Epithelial cell of esophagus (primary cell): ENCODE data around the gene ABLIM1.

Experiments used
- DNase-seq: peaks from one replicate; pipeline ENCODE4 v3.0.0; 2010; ENCODE audit warnings: low read depth
- H3K4me3 ChIP-seq: 2 replicates; pipeline ENCODE4 v1.5.1; 2011; ENCODE audit warnings: mild to moderate bottlenecking, low read length, control low read depth
- TF ChIP-seq, protein P1 (sequence below): IDR thresholded peaks from 2 replicates; pipeline ENCODE4 v1.5.1; 2011; ENCODE audit warnings: low read depth, mild to moderate bottlenecking, low read length, control low read depth, inconsistent platforms; ENCODE audit not compliant: insufficient read depth; ENCODE audit errors: missing control alignments

The ABLIM1 gene

DNA sequence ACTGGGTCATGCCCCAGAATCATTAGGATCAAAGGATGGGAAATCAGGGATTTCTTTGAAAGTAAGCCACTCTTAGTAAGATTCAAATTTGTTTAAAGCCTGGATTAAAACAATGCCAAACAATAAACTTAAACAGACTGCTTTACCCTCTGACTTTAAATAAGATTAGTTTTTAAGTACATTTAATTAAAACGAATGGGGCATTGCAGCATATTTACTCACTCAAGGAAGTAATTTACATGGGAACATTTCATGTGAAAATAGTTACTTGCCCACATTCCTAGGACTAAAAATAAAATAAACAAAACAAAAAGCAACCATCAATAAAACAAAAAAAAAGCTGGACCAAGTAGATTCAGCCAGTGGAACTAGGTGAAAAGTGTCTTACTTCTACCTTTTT, 7.8 kb downstream of the ABLIM1 start:
- TF ChIP-seq, protein P1, sequence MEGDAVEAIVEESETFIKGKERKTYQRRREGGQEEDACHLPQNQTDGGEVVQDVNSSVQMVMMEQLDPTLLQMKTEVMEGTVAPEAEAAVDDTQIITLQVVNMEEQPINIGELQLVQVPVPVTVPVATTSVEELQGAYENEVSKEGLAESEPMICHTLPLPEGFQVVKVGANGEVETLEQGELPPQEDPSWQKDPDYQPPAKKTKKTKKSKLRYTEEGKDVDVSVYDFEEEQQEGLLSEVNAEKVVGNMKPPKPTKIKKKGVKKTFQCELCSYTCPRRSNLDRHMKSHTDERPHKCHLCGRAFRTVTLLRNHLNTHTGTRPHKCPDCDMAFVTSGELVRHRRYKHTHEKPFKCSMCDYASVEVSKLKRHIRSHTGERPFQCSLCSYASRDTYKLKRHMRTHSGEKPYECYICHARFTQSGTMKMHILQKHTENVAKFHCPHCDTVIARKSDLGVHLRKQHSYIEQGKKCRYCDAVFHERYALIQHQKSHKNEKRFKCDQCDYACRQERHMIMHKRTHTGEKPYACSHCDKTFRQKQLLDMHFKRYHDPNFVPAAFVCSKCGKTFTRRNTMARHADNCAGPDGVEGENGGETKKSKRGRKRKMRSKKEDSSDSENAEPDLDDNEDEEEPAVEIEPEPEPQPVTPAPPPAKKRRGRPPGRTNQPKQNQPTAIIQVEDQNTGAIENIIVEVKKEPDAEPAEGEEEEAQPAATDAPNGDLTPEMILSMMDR: no peak

DNA sequence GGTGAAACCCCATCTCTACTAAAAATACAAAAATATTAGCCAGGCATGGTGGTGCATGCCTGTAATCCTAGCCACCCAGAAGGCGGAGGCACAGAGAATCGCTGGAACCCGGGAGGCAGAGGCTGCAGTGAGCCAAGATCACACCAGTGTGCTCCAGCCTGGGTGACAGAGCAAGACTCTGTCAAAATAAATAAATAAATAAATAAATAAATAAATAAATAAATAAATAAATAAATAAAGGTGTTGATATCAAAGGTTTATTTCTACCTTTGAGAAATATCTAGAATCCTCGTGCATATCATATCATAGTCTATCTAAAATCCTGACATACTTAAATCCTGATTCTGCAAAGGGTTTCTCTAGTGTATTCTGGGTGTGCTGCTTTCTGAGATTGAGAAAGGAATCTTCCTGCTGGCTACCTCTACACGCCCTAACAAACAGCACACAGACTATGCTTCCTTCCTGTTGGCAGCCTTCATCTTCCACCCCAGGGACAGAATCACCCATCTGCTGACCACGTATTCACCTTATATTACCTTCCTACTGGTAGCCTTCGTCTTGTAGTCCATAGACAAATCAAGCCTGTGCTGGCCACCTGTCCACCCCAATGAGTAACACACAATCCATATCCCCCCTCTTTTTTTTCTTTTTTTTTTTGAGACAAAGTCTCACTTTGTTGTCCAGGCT, 8.7 kb downstream of the ABLIM1 start:
- no peak for DNase-seq
- TF ChIP-seq, protein P1: no peak
- no peak overlapping the region for H3K4me3 ChIP-seq

More for the DNA sequence above, 7.8 kb downstream of the ABLIM1 start:
- H3K4me3 ChIP-seq: no peak overlapping the region
- peak; percentile 17 for DNase-seq

DNA sequence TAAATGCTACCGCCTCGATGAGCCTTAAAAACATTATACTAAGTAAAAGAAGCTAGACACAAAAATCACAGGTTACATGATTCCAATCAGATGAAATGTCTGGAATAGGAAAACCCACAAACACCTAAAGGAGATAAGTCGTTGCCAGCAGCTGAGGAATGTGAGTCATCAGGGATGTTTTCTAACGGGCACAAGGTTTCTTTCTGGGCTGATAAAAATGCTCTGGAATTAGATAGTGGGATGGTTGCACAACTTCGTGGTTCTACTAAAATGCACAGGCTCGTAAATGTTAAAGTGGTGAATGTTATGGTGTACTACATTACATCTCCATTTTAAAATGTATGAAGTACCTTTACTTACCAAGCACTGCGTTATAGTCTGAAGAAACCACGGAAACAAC, 9.7 kb downstream of the ABLIM1 start:
- peak; percentile 90 for DNase-seq
- TF ChIP-seq, protein P1: no peak
- no peak overlapping the region for H3K4me3 ChIP-seq

DNA sequence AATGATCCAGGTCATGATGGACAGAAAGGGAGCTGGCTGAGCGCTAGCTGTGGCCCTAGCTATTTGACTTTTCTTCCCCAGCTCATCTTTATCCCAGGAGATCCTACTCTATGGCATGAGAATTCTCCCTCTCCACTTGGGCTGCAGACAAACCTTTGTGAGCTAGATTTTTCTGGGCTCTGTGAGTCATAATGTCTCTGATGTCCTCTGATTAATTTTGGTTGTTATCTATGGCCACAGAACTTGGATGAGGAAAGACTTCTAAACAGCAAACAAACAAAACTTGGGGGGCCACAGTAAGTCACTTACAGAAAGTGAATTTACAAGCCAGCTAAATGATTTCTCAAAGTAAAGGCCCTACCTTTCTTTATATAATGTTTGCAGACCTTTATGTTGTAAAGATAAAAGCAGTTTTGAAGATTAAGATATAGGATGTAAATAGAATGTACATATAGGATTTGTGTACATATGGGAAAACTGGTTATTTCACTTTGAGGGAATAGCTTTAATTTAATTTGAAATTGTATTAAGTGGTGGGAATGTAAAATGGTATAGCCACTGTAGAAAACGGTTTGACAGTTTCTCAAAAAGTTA, 10.4 kb downstream of the ABLIM1 start:
- TF ChIP-seq, protein P1: no peak
- H3K4me3 ChIP-seq: no peak overlapping the region
- no peak for DNase-seq

DNA sequence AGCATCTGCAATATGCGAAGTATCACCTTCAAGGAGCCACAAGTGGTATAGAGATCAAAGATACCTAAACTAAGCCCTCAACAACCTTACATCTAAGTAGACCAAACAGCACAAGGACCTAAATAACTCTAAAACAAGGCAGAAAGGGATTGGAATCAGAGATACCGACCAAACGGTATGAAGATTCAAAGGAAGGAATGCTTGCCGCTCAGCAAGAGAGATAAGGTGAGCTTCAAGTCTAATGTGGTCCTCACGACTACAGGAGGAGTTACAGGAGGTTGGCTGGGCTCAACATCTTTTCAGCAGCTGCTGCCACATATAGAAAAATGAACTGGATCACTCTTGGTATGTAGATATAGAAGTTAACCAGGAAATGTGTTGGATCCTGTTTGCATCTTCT, 11.6 kb downstream of the ABLIM1 start:
- TF ChIP-seq, protein P1: no peak
- no peak overlapping the region for H3K4me3 ChIP-seq
- no peak for DNase-seq

DNA sequence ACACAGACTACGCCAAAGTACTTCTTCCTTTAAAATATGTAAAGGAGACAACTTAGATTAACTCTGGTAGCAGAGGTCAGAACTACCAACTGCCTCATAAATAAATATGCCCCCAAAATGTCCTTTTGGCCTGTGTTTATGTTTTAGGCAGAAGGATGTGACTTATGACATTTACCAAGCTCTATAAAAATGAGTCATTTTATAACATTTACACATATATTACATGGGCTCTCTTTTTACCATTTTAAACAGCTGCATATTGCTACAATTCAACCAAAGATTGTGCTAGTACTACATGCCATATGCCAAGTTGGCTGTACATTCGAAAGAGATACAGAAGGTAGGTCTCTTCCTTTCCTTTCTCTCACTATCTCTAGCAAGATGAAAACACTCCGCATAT, 12.4 kb downstream of the ABLIM1 start:
- TF ChIP-seq, protein P1: no peak
- no peak for DNase-seq

DNA sequence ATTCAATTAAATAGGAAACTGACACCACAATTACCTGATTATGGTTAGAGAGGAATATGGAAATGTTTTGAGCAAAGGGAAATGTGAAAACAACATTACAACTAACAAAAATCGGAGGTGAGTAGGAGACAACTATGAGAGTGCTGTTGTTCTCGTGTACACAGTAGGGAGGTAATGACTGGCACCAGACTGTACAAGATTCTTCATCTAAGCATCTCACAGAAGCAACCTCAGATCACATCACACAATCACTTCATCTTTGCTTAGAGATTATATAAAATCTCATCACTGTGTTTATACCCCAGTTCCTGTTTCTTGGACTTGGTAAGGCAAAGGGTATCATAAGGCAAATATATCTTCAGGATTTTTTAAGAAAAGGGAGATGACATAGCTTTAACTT, 14.9 kb downstream of the ABLIM1 start:
- no peak for DNase-seq
- no peak overlapping the region for H3K4me3 ChIP-seq
- TF ChIP-seq, protein P1: no peak

More for the DNA sequence above, 12.4 kb downstream of the ABLIM1 start:
- no peak overlapping the region for H3K4me3 ChIP-seq
